Stimulated activated CD8-positive, alpha-beta memory T cell treated with anti-CD3 and anti-CD28 coated beads, Interleukin-15, amount 100 ng/mL, for 1 hour (primary cell): ENCODE data around the gene RNF126.
"Not testable (repeated sequence)": the region's sequence is repeated elsewhere in the genome, so short reads cannot be mapped to it uniquely, and the experiment has no call there.

Source experiments
- DNase-seq: peaks from one replicate; pipeline ENCODE4 v3.0.0-alpha.2; 2020; ENCODE audit warnings: low read depth

RNF126 gene

DNA sequence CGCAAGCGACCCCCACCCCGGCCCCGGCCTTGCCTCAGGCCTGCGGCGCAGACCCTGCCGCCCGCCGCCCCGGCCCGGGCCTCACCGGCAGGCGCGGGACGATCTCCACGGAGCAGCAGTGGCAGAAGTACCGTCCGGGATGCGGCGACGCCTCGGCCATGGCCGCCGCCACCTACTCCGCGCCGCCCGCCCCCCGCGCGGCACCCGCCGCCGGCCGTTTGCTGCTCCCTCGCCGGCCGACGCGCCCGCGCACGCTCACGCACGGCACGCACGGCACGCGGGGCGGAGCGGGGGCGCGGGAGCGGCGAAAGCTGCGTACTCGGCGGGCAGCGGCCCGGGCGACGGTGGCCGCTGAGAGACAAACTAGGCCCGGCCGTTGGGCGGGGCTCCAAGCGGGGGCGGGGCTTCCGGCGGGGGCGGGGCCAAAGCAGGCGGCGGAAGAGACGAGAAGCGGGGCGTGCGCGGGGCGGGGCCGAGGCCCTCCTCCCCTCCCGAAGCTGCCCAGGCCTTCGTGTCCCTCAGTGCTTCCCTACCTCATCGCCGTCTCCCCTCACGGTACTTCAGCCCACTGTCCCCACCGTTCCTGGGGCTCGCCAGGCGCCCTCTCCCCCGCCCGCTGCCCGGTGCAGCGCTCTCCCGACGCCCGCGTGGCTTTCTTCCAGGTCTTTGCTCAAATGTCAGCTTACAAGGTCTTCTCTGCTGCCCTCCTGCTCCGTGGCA, at the start of gene RNF126:
TSS of gene RNF126 (minus strand) at position 253 of the 720 bp plus-strand sequence. CDS start at position 160, 93 bp downstream.
- peak; percentile 93 for DNase-seq

DNA sequence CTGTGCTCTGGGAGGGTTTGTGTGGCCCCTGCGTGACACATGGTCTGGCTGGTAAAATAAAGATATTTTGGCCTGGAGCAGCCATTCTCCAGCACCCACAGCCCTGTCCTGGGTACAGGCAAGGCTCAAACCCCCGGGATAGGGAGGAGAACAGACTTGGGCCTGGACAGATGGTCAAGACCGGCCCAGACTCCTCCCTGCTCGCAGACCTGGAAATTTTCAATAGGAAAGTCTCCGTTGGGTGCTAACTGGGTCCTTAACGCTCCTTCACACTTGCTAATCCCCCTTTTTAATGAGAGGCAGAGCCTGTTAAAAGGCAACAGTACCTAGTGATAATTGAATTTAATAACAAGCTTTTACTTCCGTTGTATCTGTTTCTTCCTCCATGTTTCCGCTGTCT, 48.2 kb upstream of the RNF126 start:
- no peak for DNase-seq

GRCh38 chr19:710767-711166, 47.8 kb upstream of the RNF126 start:
- no peak for DNase-seq

DNA sequence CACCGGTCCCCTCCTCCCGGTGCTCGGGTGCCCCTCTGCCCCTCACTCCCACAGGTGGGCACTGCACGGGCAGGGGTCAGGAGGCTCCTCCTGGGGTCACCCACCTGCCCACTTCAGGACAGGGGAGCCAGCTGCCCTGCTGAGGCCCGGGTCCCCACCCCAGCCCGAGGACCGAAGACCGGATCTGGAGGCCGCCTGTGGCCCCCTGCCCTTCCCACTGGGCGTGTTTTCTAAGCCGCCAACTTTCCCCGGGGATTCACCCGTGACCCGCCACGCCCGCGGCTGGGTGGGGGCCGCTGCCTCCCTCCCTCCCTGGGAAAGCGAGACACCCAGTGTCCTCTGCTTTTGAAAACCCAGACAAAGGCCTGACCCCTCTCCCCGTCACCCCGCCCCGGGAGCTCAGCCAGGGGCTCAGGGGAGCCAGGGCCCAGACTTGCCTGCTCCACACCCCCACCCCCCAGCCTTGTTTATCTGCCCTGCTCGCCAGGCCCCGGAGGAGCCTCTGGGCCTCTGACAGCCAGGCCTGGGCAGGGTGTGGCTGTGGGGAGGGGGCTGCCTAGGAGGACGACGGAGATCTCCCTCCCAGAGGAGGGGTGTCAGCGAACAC, 47.1 kb upstream of the RNF126 start:
- DNase-seq, result no peak

GRCh38 chr19:709196-709964, 46.4 kb upstream of the RNF126 start:
- no peak for DNase-seq

DNA sequence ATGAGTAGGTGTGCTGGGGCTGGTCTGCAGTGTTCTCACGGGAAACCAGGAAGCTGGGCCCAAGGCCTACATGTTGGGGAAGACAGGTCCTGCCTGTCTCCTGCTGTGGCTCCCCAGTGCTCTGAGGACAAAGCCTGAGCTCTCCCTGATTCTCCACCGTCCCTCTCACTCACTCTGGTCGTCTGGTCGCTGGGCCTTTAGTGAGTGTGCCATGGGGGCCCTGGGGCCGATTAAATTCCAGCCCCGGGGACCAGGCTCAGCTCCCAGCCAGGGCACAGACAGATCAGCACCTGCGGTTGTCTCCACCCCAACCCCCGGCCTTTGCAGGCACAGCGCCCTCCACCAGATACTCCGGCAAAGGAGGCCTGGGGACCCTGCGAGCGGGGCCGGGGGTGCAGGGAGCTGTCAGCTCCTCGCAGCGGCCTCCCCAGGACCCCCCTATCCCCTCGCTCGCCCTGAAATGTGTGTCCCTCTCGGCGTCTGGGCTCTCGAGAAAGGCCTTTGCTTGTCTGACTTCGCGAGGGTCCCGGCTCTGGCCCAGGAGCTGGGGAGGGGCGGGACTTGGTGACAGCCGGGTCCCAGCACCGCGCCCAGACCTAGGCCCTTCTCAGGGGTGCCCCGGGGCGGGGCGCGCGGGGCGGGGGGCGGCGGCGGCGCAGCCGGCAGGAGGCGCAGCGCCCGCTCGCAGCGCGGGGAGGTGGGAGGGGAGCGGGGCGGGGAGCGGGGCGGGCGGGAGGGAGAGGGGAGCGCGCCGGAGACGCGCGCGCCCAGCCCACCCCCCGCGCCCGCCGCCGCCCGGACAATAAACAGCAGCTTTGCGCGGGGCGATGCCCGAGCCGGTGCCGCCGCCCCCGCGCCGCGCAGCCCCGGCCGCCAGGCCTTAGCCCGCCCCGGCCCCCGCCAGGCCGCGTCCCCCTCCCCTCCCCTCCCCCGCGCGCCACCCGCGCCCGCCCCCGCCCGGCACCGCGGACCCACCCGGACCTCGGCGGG, 45.4 kb upstream of the RNF126 start, which contains the start of gene PALM:
TSS of gene PALM (plus strand) at position 782 of the 990 bp plus-strand sequence. CDS start 212 bp downstream, outside the sequence.
- no peak for DNase-seq

- DNase-seq, result no peak
Measured at GRCh38 chr19:704447-704741, 41.4 kb upstream of the RNF126 start.

DNA sequence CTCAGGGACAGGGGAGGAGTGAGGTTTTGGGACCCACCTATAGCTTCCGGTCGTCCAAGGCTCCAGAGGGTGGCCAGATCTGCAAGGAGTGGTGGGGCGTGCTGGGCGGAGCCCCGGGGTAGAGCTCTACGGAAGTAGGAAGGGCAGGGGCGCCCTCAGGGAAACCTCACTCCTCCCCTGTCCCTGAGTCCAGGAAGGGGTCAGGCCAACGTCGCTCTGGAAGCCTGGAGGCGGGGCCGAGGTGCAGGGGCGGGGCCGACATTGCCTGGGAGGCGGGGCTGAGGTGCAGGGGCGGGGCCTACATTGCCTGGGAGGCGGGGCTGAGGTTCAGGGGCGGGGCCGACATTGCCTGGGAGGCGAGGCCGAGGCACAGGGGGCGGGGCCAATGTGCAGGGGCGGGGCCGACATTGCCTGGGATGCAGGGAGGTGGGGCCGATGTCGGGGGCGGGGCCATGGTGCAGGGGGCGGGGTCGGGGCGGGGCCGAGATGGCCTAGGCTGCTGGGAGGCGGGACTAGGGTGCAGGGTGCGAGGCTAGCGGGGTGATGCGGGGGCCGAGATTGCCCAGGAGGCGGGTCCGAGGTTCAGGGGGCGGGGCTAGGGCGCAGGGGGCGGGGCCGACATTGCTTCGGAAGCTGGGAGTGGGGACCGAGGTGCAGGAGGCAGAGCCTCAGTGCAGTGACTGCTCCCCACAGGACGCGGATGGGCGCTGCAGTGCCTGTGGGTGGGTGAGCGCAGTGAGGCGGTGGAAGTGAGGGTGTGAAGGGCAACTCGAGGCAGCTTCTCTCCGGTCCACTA, 40.8 kb upstream of the RNF126 start:
- peak; percentile 47 for DNase-seq

GRCh38 chr19:703329-703650, 40.3 kb upstream of the RNF126 start:
- DNase-seq, result no peak

- DNase-seq, result not testable (repeated sequence)
Measured at GRCh38 chr19:702847-703246, 39.8 kb upstream of the RNF126 start.

DNA sequence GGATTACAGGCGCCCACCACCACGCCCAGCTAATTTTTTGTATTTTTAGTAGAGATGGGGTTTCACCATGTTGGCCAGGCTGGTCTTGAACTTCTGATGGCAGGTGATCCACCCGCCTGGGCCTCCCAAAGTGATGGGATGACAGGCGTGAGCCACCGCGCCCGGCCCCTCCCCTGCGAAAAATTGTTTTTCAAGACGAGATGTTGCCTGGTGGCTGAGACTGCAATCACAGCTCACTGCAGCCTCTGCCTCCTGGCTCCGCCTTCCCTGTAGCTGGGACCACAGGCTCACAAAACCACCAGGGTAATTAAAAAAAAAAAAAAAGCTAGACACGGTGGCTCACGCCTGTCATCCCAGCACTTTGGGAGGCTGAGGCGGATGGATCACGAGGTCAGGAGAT, 36.9 kb upstream of the RNF126 start:
- not testable (repeated sequence) for DNase-seq

GRCh38 chr19:698529-698928, 35.5 kb upstream of the RNF126 start:
- DNase-seq, result not testable (repeated sequence)

DNA sequence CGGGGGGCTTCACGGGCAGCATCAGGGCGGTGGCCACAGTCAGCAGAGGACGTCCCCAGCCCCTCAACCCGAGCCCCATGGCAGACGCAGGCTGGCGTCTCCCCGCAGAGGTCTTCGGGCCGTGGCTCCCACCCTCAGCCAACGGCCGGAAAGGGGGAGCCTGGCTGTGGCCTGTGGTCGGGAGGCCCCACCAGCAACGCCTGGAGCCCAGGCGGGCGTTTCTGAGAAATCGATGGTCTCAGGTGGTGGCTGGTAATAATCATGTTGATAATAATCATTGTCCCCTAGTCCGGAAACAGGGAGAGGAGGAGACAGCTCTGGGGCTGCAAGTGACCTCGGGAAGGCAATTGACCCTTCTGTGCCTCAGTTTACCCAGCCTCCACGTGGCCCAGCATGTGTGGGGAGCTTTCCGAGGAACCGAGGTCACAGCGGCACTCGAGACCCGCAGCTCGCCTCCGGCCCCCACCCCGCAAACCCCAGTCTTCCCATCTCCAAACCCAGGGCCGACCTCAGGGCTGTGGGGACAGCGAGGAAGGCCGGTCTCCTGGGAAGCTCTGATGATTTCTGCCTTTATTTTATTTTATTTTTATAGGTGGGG, 32.4 kb upstream of the RNF126 start, which contains the start of gene PRSS57:
TSS of gene PRSS57 (minus strand) at position 101 of the 598 bp plus-strand sequence. CDS start at position 79, 22 bp downstream.
- no peak for DNase-seq

- DNase-seq, result no peak
Measured at GRCh38 chr19:694481-695351, 31.7 kb upstream of the RNF126 start.

- DNase-seq, result no peak
Measured at GRCh38 chr19:690203-690602, 27.2 kb upstream of the RNF126 start.

DNA sequence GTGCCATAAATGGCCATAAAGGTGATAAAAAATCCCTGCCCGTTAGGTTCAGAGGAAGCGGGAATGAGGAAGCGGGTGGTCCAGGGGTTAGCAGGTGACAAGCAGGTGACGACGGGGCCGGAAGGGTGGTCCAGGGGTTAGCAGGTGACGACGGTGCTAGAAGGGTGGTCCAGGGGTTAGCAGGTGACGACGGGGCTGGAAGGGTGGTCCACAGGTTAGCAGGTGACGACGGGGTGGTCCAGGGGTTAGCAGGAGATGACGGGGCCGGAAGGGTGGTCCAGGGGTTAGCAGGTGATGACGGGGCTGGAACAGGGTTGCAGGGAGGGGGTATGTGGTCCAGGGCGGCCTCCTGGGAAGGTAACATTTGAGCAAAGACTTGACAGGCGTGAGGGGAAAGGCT, 26.0 kb upstream of the RNF126 start:
- DNase-seq, result no peak

DNA sequence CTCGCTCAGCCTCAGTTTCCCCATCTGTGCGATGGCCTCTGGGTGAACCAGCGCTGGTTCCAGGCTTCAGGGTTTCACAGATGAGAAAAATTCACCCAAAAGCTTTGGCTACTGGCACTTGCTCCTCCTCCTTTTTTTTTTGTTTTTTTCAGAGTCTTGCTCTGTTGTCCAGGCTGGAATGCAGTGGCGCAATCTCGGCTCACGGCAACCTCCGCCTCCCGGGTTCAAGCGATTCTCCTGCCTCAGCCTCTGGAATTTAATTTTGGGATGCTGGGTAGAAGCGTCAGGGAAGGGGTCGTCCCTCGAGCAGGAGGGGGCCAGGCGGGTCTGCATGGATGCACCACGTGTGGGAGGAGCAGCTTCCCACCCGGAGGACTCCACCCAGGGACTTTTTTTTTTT, 25.2 kb upstream of the RNF126 start:
- no peak for DNase-seq

GRCh38 chr19:687569-688166, 24.7 kb upstream of the RNF126 start:
- no peak for DNase-seq

DNA sequence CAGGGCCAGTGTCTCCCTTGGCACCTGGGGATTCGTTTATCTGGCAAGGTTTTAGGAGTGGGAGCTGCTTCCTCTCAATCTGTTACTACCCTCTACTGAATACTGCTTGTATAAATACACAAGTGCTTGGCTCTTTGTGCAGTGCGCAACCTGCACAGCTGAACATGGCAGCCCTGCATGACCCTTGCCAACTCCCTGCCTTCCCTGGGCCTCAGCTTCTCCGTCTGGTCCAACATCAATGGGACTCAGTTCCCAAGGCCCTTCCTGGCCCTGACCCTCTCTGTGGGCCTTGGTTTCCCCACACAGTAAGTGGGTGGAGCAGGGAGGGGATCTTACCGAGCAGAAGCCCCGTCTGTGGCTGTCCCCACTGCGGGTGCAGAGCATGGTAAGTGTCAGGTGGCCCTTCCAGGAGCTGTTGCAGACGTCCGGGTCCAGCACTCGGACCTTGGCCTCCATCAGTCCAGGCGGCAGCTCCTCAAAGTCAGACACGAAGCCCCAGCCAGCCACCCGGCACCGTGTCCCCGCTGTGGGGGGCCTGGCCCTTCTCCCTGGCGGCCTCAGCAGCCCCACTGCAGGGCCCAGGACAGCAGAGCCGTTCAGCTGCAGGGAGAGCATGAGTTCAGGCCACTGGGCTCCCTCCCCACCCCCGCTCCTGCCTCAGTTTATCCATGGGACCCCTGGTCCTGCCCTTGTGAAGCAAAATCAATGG, 23.7 kb upstream of the RNF126 start:
- DNase-seq, result no peak
